Stimulated activated CD8-positive, alpha-beta memory T cell treated with anti-CD3 and anti-CD28 coated beads, Interleukin-7, amount 100 ng/mL, for 48 hours (primary cell): ENCODE data around the gene FAF2.

ENCODE experiments used
- DNase-seq, 2 donors: peaks; one replicate each; pipeline ENCODE4 v3.0.0-alpha.2; 2020; ENCODE audit warnings: low read depth in 1 of 2; ENCODE audit errors: extremely low read depth in 1 of 2

FAF2 gene

DNA sequence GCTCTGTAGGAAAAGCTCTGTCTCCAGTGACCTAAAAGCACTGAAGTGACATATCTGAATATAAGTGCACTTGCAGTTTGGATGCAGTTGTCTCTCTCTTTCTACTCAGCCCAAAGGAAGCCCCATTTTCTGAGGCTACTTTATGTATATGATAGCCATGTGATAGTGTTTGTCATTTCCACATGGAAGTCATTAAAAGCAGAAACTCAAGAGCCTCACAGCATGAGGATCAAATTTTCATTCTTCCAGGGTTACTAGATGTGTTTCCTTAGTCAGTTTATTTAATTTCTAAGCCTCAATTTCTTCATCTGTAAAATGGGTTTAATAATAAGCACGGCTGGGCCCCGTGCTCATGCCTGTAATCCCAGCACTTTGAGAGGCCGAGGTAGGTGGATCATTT, 52.3 kb downstream of the FAF2 start:
- DNase-seq = no peak

DNA sequence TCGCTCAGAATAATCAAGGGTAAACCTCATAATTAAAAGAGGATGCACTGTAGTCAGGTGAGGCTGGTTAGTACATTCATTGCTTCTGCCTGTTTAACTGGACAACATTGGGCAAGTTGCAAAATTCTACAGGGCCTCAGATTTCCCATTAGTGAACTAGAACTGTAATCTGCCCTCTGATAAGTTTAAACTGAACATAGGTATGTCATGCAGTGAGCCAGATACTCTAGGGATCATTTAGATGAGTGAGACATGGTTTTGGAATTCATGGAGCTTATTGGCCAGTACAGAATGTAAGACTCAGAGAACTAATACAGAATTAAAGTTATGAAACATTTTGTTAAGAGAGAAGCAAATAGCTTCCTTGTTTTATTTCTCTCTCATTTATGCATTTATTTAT, 53.1 kb downstream of the FAF2 start:
- no peak for DNase-seq

DNA sequence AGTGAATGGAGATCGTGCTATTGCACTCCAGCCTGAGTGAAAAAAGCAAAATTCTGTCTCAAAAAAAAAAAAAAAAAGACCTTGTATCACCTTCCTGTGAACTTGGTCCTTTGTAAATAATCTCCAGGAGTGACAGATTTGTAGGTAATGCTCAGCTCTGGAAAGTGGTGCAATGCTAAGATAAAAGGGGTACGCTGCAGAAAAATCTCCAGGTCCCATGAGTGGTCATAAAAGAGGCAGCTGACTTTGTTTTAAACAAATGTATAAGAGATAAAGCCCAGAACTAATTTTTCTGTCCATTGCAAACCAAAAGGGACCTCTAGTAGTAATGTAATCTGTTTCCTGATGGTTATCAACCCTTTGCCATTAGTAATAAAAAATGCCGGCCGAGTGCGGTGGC, 55.3 kb downstream of the FAF2 start:
- DNase-seq = no peak

DNA sequence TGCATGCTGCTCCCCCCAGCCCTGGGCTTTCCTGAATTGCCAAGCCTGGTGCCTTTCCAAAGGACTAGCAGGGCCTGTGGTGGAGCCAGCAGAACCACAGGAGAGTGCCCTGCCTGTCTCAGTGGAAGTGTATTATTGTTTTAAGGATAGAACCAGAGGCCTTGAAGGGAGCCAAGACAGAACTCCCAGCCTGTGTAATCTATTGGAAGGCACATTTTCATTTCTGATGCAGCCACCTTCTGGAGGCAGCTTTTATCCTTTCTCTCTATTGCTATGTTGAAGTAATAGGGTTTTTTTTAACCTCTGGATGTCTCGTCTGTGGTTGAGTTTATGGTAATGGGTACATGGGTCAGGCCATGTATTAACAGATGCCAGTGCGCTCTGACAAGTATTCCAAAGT, 59.7 kb downstream of the FAF2 start:
- no peak for DNase-seq

DNA sequence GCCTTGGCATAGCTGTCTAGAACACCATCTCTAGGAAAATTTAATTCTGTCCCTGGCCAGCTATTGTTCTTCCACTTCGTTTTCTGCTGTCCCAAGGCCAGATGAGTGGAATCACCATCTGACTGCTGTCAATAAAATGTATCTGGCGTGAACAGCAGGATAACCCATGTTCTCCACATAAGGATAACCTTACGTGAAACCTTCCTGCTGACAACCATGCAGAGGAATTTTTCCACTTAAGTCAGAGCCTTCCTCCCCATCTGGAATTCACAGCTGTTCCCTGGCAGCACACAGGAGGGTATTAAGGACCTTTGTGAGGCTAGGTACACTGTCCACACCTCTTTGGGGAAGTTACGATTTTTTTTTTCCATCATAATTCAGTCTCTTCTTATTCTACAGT, 60.4 kb downstream of the FAF2 start:
- no peak for DNase-seq

DNA sequence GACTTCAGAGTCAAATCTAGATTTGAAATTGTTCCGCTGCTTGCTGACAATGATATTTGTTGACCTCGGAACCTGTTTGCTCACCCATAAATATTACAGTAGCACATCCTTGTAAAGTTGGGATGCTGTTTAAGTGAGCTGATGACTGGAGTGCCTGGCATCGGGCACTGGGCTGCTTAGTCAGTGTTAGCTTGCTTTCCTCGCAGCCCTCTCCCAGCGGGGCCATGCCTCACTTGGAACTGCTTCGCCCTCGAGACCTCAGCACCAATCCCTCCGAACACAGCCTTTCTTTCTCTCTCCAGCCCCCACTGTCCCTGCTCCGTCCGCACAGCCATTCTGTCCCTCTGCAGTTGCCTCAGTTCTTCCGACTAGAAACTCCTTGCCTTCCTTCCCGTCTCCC, 65.6 kb downstream of the FAF2 start:
- no peak for DNase-seq

DNA sequence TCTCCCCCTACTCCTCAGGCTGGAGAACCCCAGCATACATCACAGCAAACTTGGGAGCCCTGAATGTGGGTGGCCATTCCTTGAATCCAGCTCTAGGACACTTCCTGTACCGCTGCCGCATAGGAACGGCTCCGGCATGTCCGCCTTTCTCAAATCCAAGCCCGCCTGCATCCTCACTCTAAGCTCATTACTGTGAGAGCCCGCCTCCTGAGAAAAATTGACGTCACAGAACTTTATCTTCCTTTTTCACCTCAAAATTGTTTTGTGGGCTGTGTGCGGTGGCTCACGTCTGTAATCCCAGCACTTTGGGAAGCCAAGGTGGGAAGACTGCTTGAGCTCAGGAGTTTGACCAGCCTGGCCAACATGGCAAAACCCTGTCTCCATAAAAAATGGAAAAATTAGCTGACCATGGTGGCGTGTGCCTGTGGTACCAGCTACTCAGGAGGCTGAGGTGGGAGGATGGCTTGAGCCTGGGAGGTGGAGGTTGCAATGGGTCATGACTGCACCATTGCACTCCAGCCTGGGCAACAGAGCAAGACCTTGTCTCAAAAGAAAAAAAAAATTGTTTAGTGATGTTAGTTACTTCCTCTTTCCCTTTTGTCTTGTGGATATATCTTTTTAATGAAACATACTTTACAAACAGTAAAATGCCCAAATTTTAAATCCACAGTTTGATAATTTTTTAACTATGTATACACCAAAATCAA, 66.2 kb downstream of the FAF2 start:
- DNase-seq = no peak

DNA sequence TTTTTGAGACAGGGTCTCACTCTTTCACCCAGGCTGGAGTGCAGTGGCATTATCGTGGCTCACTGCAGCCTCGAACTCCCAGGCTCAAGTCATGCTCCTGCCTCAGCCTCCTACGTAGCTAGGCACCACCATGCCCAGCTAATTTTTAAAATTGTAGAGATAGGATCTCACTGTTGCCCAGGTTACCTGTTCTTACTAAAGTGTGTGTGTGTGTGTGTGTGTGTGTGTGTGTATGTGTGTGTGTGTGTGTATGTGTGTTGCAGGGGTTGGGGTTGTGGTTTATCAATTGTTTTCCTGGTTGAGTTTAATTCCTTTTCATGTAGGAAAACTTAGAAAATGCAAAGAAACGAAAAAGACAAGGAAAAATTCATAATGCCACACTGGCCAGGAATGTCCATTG, 67.2 kb downstream of the FAF2 start:
- DNase-seq = no peak

DNA sequence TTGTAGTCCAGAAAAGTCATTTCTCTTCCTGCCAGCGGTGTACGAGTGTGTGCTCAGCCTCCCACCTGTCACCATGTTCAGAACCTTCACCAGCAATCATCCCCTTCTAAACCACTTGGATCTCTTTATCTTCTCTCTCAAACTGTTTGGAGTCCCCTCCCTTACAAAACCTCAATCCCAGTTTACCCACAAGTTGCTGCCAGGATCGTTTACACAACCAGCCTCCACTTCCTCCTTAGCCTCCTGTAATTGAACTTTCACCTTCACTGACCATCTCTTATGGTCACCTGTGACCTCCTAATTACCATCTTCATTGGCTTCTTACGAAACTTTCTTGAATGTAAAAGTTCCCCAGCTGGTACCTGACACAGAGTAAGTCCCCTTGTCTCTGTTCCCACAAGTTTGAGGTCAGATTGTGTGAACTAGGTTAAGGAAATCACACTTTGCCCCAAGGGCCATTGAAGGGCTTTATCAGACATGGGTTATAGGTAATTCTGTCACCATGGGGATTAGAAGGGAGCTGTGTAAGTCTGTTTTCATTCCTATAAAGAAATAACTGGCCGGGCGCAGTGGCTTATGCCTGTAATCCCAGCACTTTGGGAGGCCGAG, 69.0 kb downstream of the FAF2 start:
- DNase-seq = no peak

DNA sequence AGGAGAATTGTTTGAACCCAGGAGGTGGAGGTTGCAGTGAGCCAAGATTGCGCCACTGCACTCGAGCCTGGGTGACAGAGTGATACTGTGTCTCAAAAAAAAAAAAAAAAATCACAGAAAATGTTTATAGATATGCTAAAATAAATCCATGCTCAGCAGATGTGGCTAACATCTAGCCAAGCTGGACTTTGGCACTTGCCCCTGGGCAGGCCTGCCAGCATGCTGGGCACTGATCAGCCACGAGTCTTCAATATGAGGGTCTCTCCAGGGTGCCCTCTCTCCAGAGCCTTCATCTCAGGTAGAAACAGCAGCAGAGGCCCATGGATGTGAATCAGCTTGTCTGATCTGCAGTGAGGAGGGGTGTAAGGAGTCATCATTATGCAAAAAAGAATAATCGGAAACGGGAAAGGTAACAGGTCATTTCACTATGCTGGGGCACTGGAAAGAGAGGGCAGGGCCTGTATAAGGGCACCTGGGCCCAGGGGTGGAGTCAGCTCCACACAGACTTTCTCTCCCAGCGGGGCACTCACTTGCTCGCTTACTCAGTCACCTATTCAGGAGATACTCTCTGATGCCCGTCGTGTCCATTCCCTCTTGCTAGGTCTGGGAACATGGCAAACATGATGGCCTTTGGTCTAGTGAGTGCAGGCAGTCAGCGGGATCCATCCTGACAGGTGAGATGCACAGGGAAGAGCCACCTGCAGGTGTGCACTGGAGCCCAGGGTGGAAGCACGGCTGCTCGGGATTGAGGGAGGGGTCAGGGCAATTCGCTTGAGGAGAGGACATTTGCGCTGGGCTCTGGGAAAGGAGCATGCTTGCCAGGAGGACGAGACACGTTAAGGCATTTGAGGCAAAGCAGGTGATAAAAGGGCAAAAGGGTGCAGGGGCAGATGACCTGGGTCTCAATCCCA, 71.9 kb downstream of the FAF2 start:
- no peak for DNase-seq

DNA sequence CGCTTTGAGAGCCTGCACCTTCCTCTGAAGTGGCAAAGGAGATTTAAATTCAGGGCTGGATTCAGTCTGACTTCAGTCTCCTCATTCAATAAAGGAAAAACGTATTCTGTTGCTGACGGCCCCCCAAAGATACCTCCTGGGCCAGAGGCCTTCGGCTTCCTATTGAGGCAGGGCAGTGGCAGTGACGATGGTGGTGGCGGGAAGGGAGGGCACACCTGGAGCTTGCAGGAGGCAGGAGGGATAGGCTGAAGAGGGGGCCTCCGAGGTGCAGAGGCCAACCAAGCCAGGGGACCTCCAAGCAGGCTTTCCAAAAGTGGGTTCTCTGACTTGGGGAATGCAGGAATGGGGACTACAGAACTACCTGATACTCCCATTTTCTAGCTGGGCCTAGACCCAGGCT, 73.1 kb downstream of the FAF2 start:
- no peak for DNase-seq

DNA sequence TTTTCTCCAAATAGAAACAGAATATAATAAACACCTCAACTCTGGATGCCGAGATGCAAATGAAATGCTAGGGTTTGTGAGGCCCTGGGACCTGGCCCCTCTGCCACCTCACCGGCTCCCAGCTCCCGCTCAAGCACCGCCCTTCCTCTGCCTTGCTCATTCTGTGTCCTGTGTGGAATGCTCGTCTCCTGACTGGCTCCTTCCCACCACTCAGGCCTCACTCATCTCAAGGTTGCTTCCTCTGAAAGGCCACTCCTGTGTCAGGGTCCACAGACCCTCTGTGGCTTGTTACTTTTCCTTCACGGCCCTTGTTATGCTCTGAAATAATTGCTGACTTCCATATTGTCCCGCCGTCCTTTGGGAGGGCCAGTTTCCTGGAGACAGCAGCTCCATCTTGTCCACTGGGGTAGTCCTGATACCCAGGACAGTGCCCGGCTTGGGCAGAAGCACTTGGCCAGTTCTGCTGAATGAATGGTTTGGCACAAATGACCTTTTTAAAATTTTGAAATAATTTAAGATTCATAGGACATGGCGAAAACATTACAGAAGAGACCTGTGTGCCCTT, 73.6 kb downstream of the FAF2 start:
- DNase-seq = no peak

DNA sequence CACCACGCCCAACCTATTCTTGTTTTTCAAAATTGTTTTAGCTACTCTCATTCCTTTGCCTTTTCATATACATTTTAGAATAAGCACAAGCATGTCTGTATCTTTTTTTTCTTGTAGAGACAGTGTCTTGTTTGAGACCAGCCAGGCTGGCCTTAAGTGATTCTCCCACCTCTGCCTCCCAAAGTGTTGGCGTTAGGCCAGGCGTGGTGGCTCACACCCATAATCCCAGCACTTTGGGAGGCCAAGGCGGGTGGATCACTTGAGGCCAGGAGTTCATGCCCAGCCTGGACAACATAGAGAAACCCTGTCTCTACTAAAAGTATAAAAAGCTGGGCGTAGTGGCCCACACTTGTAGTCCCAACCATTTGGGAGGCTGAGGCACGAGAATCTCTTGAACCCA, 76.0 kb downstream of the FAF2 start:
- DNase-seq = no peak

DNA sequence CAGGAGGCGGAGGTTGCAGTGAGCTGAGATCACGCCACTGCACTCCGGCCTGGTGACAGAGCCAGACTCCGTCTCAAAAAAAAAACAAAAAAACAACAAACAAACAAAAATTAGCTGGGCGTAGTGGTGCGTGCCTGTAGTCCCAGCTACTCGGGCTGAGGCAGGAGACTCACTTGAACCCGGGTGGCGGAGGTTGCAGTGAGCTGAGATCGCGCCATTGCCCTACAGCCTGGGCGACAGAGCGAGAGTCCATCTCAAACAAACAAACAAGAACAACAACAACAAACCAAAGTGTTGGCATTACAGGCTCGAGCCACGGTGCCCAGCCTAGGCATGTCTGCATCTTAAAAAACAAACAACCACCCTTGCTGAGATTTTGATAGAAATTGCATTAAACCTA, 76.8 kb downstream of the FAF2 start:
- no peak for DNase-seq

DNA sequence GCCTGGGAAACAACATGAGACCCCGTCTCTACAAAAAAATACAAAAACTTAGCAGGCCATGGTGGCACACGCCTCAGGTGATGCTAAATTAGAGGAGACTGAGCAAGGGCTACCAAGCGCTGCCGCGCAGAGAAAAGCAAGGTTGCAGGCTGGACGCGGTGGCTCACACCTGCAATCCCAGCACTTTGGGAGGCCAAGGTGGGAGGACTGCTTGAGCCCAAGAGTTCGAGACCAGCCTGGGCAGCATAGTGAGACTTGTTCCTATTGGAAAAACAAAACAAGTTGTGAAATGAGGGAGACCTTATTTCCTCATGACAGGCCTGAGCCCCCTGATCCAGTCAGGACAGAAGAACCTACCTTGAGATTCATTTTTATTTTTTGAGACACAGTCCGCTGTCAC, 77.5 kb downstream of the FAF2 start:
- DNase-seq = no peak

DNA sequence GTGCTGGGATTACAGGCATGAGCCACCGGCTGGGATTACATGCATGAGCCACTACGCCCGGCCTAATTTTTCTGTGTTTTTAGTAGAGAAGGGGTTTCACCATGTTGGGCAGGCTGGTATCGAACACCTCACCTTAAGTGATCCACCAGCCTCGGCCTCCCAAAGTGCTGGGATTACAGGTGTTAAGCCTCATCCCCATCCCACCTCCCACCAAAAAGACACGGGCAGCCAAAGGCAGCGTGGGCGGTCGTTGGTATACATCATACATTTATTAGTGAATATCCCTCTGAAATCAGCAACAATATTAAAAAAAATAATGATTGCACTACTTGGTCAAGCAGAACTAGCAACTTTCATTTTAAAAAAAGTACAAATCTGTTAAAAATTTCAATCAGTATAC, 78.3 kb downstream of the FAF2 start:
- no peak for DNase-seq

DNA sequence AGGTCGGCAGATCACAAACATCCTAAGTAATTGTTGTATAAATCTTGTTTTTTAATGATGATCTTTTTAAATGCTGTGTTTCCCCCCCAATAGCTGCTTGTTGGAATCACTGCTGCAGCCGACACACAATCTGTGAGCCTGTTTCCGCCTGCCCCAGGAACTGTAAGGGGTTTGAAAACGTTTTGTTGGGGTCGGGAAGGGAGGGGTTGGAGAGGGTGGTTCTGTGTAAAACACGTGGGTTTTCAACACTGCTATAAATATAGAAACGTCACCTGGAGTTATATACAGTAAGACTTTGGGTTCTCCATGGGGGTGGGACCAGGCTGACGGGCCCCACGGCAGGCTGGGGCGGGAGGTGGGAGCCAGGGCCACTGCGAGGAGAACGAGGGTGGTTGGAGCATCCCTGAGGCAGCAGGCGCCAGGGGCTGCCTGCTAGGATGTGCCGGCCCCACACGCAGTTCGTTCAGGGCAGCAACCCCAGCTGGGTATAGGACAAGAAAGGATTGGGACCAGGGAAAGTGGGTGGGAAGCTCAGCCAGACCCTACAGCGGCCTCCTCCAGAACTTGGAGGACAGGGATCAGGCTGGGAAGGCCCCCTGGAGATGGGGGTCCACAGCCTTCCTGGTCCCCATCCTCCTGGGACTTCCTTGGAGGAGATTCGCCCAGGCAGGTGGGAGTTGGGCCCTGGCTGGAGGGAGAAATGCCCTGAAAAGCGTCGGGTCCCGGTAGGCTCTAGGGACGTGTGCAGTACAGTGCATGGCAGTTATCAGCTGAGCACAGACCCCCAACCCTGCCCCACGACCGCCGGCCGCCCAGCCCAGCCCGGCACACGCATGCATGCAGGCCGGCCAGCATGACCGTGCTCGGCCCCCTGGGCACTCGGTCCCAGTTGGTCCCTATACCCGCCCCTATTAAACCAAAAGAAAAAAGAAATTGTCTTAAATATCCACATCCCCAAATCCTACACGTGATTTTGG, 79.3 kb downstream of the FAF2 start:
- DNase-seq = no peak

DNA sequence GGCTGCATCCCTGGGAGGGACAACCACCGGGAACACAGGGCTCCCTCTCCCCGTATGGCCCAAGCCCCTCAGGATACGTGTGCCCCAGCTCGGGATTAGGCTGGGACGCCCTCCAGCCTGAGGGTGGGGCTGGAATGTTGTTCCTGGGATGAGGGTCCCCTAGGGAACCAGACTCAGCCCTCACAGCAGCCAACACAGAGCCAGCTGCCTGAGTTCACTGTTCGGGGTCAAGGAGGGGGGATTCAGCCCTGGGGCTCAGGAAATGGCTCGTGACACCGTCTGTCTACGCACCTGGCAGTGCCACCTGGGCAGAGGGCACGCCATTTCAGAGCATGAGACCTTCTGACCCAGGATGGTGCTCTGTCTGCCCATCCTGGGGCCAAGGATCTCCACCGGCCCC, 80.1 kb downstream of the FAF2 start:
- DNase-seq = no peak

DNA sequence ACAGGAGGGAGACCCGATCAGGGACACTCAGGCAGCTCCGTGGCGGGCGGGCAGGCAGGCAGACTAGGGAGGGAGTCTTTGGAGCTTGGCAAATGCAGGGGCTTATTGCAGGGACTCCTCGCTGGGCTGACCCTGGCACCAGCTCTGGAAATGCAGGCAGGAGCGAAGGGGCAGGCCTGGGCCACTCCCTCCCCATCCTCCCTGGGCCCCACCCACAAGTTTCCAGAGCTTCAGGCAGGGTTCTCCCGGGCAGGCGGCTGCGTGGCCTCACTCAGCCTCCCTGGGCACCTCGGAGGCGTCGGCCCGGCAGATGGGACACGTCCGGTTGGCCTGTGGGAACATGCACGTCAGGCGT, 80.6 kb downstream of the FAF2 start:
- DNase-seq = no peak

DNA sequence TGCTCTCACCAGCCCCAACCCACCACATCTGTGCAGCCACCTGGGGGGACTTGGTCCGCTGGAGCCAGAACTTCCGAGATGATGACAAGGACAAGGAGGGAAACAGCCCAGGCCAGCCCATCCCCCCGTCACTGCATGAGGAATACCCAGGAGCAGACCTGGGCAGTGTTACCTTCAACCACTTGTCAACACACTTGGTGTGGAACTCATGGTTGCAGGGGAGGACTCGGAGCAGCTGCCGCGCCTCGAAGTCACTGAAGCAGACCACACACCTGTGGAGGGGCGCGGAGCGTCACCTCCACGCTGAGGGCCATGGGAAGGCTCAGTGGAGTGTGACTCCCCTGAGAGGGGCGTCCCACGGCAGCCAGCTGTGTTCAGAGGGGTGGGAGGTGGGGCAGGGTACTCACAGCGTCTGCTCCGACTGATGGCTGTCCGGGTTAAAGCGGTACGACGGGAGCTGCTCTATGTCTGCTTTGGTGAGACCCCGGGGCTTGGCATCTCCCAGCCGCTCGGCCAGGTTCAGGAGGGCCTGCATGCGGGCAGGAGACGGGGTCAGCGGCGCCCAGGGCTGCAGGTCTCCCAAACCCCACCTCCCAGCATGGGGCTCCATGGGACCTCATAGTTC, 81.0 kb downstream of the FAF2 start:
- no peak for DNase-seq
